HUDEP-2 (cell line): ENCODE data around the gene BLACAT1.

Experiments
- DNase-seq, 76 experiments: peaks; one replicate each; lab custom pipeline; 2025; ENCODE audit not compliant: unreplicated experiment in 76 of 76; lab: John Stamatoyannopoulos, UW

The BLACAT1 gene

GRCh38 chr1:205455581-205456382 is at the start of gene BLACAT1:
TSS of gene BLACAT1 (minus strand) at chr1:205456045.
- DNase-seq: no peak

- no peak for DNase-seq
Measured at GRCh38 chr1:205505076-205505729, 49.4 kb upstream of the BLACAT1 start.

- peak in 19 of 76 experiments; percentile 2 to 35 (median 13) for DNase-seq
Measured at GRCh38 chr1:205504311-205505075, 48.6 kb upstream of the BLACAT1 start, which contains the start of gene CDK18. TSS of gene CDK18 (plus strand) at chr1:205504669. CDS start at chr1:205523168, 18,499 bp downstream.

- DNase-seq: no peak
Measured at GRCh38 chr1:205502992-205503391, 47.1 kb upstream of the BLACAT1 start.

- DNase-seq: no peak
Measured at GRCh38 chr1:205502111-205502810, 46.4 kb upstream of the BLACAT1 start.

GRCh38 chr1:205500240-205501233 is 44.7 kb upstream of the BLACAT1 start:
- DNase-seq: no peak

GRCh38 chr1:205499789-205500188 is 43.9 kb upstream of the BLACAT1 start:
- no peak for DNase-seq

- no peak for DNase-seq
Measured at GRCh38 chr1:205497351-205497750, 41.5 kb upstream of the BLACAT1 start.

- no peak for DNase-seq
Measured at GRCh38 chr1:205496661-205497060, 40.8 kb upstream of the BLACAT1 start.

- no peak for DNase-seq
Measured at GRCh38 chr1:205495237-205495823, 39.5 kb upstream of the BLACAT1 start.

- no peak for DNase-seq
Measured at GRCh38 chr1:205494115-205494514, 38.3 kb upstream of the BLACAT1 start.

GRCh38 chr1:205493241-205494085 is 37.6 kb upstream of the BLACAT1 start:
- DNase-seq: peak in 2 of 76 experiments; percentile 11 to 20

GRCh38 chr1:205492774-205493173 is 36.9 kb upstream of the BLACAT1 start:
- DNase-seq: no peak

- DNase-seq: no peak
Measured at GRCh38 chr1:205492201-205492667, 36.4 kb upstream of the BLACAT1 start.

GRCh38 chr1:205491794-205492193 is 35.9 kb upstream of the BLACAT1 start:
- no peak for DNase-seq

GRCh38 chr1:205488074-205488723 is 32.4 kb upstream of the BLACAT1 start:
- DNase-seq: peak in 33 of 76 experiments; percentile 4 to 57 (median 24)

GRCh38 chr1:205486258-205486657 is 30.4 kb upstream of the BLACAT1 start:
- no peak for DNase-seq
